ENCODE results near the gene SCN4A. TPM values are rescaled to one million over a fixed set of nuclear protein-coding genes. Genes with fewer than 3 reads are reported as not detected.

The SCN4A gene
- total and polyA plus RNA-seq, 2 of the 13 experiments (the other 11 are each of a cell fraction or from before 2014, with no cell fraction given), result 0.02 to 0.03 TPM

GRCh38 chr17:63966646-63967264 lies 6.0 kb downstream of the SCN4A start:
- Histone ChIP-seq H3K4me3 (replicated peaks in 1 of 3; ENCODE audit: insufficient read depth in 1 of 3, low read depth in 2 of 3, low read length in 3 of 3) (no peak overlapping the region), H2AFZ (ENCODE audit: low read length) (no peak overlapping the region), H3K27ac (ENCODE audit: extremely low read length, insufficient read depth, low read length) (no peak overlapping the region), H3K36me3 (replicated peaks in 1 of 2; ENCODE audit: control insufficient read depth in 1 of 2, insufficient read depth in 2 of 2, low read length in 2 of 2) (no peaks in the 10 kb centered on the region), H3K27me3 (ENCODE audit: control insufficient read depth in 1 of 2, insufficient read depth in 2 of 2, low read length in 2 of 2) (peaks cover 5 to 27% of the 10 kb centered on the region in 2 experiments; a peak in 4 of 5 replicates), H3K79me2 (ENCODE audit: insufficient read depth, low read length) (no peaks in the 10 kb centered on the region), H3K4me2 (ENCODE audit: low read depth, low read length) (no peak overlapping the region), H3K9ac (ENCODE audit: insufficient read depth, low read depth, low read length) (no peak overlapping the region), H3K4me1 (ENCODE audit: insufficient read depth, low read length) (peaks cover 11% of the 10 kb centered on the region), H3K9me3 (ENCODE audit: low read length) (no peaks in the 10 kb centered on the region), H4K20me1 (ENCODE audit: insufficient read depth, low read length) (no peaks in the 10 kb centered on the region; the same call in 1 of the 2 replicates)
- TF ChIP-seq MLXIP (CRISPR knock-in tag; IDR thresholded peaks at IDR 0.05; ENCODE audit: borderline replicate concordance) (no peak), ZSCAN5A (CRISPR knock-in tag; IDR thresholded peaks at IDR 0.05; ENCODE audit: borderline replicate concordance) (no peak), ADNP (CRISPR knock-in tag; IDR thresholded peaks at IDR 0.05) (no peak), PAF1 (CRISPR knock-in tag; IDR thresholded peaks at IDR 0.05) (no peak), ZNF878 (CRISPR knock-in tag; IDR thresholded peaks at IDR 0.05) (no peak), ZNF333 (CRISPR knock-in tag; IDR thresholded peaks at IDR 0.05; ENCODE audit: borderline replicate concordance) (no peak), HCFC1 (IDR thresholded peaks at IDR 0.05; ENCODE audit: low read depth, low read length) (no peak), RAD51 (IDR thresholded peaks at IDR 0.05; ENCODE audit: borderline replicate concordance) (no peak), LCORL (IDR thresholded peaks at IDR 0.05) (no peak), LCORL (CRISPR knock-in tag; IDR thresholded peaks at IDR 0.05) (no peak)
- no peak for ATAC-seq
- no peak for DNase-seq (ENCODE audit: low spot score)
- intact Hi-C loops (cut with micrococcal nuclease; ENCODE audit: unreplicated experiment) (no loop called here), in situ Hi-C loops (cut with HindIII; ENCODE audit: extremely low pct_ligation_motif_present, low pct_unique_long_range_greater_than_20kb) (no loop called here)
- FAIRE-seq, result no peak
- CTCF ChIA-PET (ENCODE audit: low intra/inter-chr PET ratio, low total read pairs), result no interaction called here
- POLR2A ChIA-PET, result no interaction called here
- no TSS peak for BruUV-seq (replicated peaks)
- WGBS (ENCODE audit: low lambda C conversion rate), result 19% methylated on average over 11 of the region's 11 CpGs

Data from HepG2 (cell line).